Measurements from ENCODE around the gene USP48. TPM values are rescaled to one million over a fixed set of nuclear protein-coding genes. Genes with fewer than 3 reads are reported as not detected.

USP48 gene
- total and polyA plus RNA-seq, 10 of the 15 experiments (the other 5 are each of a cell fraction or from before 2014, with no cell fraction given): 21.2 to 115 (median 75.5) TPM

DNA sequence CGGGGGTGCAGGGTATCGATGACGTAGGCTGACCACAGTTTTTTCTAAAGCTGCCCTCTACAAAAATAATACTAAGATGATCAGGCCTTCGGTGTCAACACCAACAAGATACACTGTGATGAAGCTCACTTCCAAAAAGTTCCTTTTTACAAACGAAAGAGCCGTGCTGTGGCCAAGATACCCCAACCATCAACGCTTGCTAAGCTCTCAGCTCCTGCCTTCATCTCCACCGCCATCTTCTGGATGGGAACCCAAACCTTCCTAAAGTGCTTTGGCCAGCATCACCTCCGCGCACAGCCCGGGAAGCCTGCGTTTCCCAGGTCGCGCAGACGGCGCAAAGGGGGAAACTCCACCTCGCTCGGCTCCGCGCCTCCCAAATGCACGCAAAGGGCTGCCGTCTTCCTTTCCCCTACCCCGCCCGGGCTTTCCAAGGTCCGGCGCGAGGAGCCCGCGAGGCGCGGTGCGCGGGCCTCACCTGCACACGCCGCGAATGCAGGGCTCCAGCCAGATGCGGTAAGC lies 541 bp downstream of the USP48 start (continued):
- TF ChIP-seq ZBTB40 (IDR thresholded peaks at IDR 0.05; ENCODE audit: borderline replicate concordance): no peak
- TF ChIP-seq ASH2L (IDR thresholded peaks at IDR 0.05; ENCODE audit: borderline replicate concordance, low read depth): no peak
- TF ChIP-seq HCFC1 (IDR thresholded peaks at IDR 0.05; ENCODE audit: low read length): no peak
- TF ChIP-seq CHD2 (IDR thresholded peaks at IDR 0.05; ENCODE audit: borderline replicate concordance, low read depth, low read length): peak; percentile 23; the same call in 1 of the 2 replicates
- no peak for TF ChIP-seq CEBPZ (IDR thresholded peaks at IDR 0.05; ENCODE audit: low read depth, low read length)
- TF ChIP-seq JUND (IDR thresholded peaks at IDR 0.05; ENCODE audit: low read depth, low read length): 0 out of 2 replicates have a peak, but pooled peaks have one; percentile 18
- TF ChIP-seq RELB (IDR thresholded peaks at IDR 0.05; ENCODE audit: low read depth): no peak
- TF ChIP-seq CHD4 (IDR thresholded peaks at IDR 0.05): no peak
- no peak for TF ChIP-seq SREBF2 (IDR thresholded peaks at IDR 0.05; ENCODE audit: low read length)
- no peak for TF ChIP-seq BMI1 (IDR thresholded peaks at IDR 0.05; ENCODE audit: borderline replicate concordance)
- TF ChIP-seq RAD21 (IDR thresholded peaks at IDR 0.05; ENCODE audit: insufficient read depth, low read depth, low read length): peak; percentile 68
- no peak; the same call in 1 of the 2 replicates for TF ChIP-seq NFIC (IDR thresholded peaks at IDR 0.05; ENCODE audit: low read depth, low read length)
- no peak for TF ChIP-seq KAT2A (conservative IDR thresholded peaks at IDR 0.05; ENCODE audit: control insufficient read depth, low read depth, low read length)
- no peak for TF ChIP-seq POLR2A (IDR thresholded peaks at IDR 0.05; ENCODE audit: low read depth, low read length)
- TF ChIP-seq SREBF1 (IDR thresholded peaks at IDR 0.05; ENCODE audit: low read length): no peak
- no peak for TF ChIP-seq KLF5 (IDR thresholded peaks at IDR 0.05; ENCODE audit: partially characterized antibody)
- TF ChIP-seq, protein P1, sequence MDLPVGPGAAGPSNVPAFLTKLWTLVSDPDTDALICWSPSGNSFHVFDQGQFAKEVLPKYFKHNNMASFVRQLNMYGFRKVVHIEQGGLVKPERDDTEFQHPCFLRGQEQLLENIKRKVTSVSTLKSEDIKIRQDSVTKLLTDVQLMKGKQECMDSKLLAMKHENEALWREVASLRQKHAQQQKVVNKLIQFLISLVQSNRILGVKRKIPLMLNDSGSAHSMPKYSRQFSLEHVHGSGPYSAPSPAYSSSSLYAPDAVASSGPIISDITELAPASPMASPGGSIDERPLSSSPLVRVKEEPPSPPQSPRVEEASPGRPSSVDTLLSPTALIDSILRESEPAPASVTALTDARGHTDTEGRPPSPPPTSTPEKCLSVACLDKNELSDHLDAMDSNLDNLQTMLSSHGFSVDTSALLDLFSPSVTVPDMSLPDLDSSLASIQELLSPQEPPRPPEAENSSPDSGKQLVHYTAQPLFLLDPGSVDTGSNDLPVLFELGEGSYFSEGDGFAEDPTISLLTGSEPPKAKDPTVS (IDR thresholded peaks at IDR 0.05; ENCODE audit: low read depth, low read length): no peak
- no peak for TF ChIP-seq EGR1 (IDR thresholded peaks at IDR 0.05; ENCODE audit: borderline replicate concordance in 1 of 2, low read depth in 2 of 2, low read length in 2 of 2)
- TF ChIP-seq TAF1 (IDR thresholded peaks at IDR 0.05; ENCODE audit: borderline replicate concordance, low read depth, low read length): no peak; the same call in 1 of the 2 replicates

Data from GM12878 (cell line).